Measurements from ENCODE around the gene RAP1GAP.

- no peak for TF ChIP-seq CTCF (IDR thresholded peaks at IDR 0.05; ENCODE audit: poor library complexity, severe bottlenecking)
- no peak for TF ChIP-seq POLR2AphosphoS5 (IDR thresholded peaks at IDR 0.05)
- TF ChIP-seq EZH2 (IDR thresholded peaks at IDR 0.05; ENCODE audit: borderline replicate concordance, insufficient read depth, low read length, poor library complexity, severe bottlenecking), result no peak
- no peak for TF ChIP-seq RAD21 (conservative IDR thresholded peaks at IDR 0.05)
- no peak for TF ChIP-seq EP300 (conservative IDR thresholded peaks at IDR 0.05; ENCODE audit: poor library complexity, severe bottlenecking)
- TF ChIP-seq TAF1 (IDR thresholded peaks at IDR 0.05; ENCODE audit: low read depth), result no peak
Observed at GRCh38 chr1:21625390-21626190, 43.6 kb downstream of the RAP1GAP start.

Data from neural cell (in vitro differentiated cells).